SK-N-SH (cell line): ENCODE results near the gene PDE9A.

Experiments used
- CTCF ChIP-seq: fragments of 200-600 bp; sonication (generic); IDR thresholded peaks from 2 replicates; pipeline ENCODE4 v1.6.1; 2017; ENCODE audit warnings: antibody characterized with exemption, mild to moderate bottlenecking, moderate library complexity
- EP300 ChIP-seq, 2 experiments: IDR thresholded peaks; 2 replicates each; pipeline versions ENCODE4 v1.4.0 to v1.6.1; 2012; ENCODE audit warnings: borderline replicate concordance in 1 of 2, low read depth in 1 of 2, low read length in 1 of 2
- FOSL2 ChIP-seq: IDR thresholded peaks from 2 replicates; pipeline ENCODE4 v1.4.0; 2012; ENCODE audit warnings: low read depth, mild to moderate bottlenecking, moderate library complexity, borderline replicate concordance
- POLR2AphosphoS5 ChIP-seq: IDR thresholded peaks from 2 replicates; pipeline ENCODE4 v1.6.1; 2012; ENCODE audit warnings: low read depth, low read length
- REST ChIP-seq: IDR thresholded peaks from 2 replicates; pipeline ENCODE4 v1.6.1; 2012; ENCODE audit warnings: mild to moderate bottlenecking, low read depth, low read length, moderate library complexity

- no peak for TF ChIP-seq POLR2AphosphoS5
- TF ChIP-seq CTCF, result no peak
- TF ChIP-seq REST, result no peak
- TF ChIP-seq EP300 (IDR thresholded peaks at IDR 0.05; ENCODE audit: borderline replicate concordance in 1 of 2, low read depth in 1 of 2, low read length in 1 of 2), result no peak
- TF ChIP-seq FOSL2, result no peak
Measured at GRCh38 chr21:42679319-42680057, 26.1 kb downstream of the PDE9A start.
